GM10266 (cell line): Measurements from ENCODE around the gene RMDN2.

ENCODE experiments used
- DNase-seq: peaks from one replicate; pipeline ENCODE4 v3.0.0; 2012; ENCODE audit errors: extremely low spot score
- TF ChIP-seq, protein P1 (sequence below): IDR thresholded peaks from 2 replicates; pipeline ENCODE4 v1.5.1; 2012; ENCODE audit warnings: mild to moderate bottlenecking, low read depth; ENCODE audit not compliant: control insufficient read depth, insufficient read depth; ENCODE audit errors: missing control alignments

The RMDN2 gene

DNA sequence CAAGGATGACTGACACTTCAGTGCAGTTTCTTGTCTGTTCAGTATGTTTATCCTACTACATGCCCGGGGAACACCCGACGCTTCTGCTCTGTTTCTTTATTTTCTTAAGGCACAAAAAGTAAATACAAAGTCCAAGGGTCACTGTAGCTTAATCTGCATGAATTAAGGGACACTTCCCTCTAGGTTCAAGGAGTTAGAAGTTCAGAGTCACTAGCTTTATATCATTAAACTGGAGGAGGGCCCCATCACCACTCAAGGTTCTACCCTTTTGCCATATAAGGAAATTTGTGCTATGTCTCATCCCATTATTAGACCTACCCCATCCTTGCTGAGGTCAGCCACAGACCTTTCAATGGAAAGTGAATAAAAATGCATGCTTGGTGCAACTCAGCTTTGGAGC lies 27.6 kb upstream of the RMDN2 start:
- TF ChIP-seq, protein P1, sequence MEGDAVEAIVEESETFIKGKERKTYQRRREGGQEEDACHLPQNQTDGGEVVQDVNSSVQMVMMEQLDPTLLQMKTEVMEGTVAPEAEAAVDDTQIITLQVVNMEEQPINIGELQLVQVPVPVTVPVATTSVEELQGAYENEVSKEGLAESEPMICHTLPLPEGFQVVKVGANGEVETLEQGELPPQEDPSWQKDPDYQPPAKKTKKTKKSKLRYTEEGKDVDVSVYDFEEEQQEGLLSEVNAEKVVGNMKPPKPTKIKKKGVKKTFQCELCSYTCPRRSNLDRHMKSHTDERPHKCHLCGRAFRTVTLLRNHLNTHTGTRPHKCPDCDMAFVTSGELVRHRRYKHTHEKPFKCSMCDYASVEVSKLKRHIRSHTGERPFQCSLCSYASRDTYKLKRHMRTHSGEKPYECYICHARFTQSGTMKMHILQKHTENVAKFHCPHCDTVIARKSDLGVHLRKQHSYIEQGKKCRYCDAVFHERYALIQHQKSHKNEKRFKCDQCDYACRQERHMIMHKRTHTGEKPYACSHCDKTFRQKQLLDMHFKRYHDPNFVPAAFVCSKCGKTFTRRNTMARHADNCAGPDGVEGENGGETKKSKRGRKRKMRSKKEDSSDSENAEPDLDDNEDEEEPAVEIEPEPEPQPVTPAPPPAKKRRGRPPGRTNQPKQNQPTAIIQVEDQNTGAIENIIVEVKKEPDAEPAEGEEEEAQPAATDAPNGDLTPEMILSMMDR: no peak

DNA sequence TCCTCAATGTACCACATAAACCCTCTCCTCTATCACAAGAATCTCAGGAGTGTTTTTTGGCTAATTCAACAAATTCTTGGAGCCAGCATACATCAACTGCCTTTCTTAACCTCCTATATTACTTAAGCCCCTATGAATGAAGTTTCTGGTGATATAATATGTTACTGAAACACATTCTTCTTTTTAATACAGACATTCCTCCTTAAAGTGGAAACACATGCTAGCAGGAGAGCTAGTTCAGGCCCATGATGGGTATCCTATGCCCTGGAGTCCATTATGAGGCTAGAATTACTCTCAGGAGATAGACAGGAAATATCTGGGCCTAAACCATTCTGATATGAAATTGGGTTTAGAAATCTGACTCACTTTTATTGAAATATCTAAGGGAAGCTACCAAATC lies 26.6 kb upstream of the RMDN2 start:
- TF ChIP-seq, protein P1: no peak
- DNase-seq: no peak

More for the DNA sequence above, 27.6 kb upstream of the RMDN2 start:
- DNase-seq: no peak

DNA sequence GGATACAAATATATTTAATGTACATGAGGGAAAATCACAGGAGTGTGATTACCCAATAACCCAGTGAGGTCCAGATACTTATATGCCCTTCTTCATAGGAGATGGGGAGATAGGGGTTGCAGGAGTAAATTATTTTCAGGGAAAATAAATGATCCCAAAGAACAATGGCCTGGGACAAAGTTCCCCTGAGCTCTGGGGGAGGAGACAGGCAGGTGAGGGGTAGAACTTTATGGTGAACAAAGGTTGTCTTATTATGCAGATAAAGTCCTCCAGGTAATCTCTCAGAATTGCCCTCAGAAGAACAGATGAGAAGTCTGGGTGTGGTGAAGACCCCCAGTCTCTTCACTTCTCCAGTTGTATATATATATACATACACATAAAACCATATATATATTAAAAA lies 22.1 kb upstream of the RMDN2 start:
- DNase-seq: no peak
- TF ChIP-seq, protein P1: no peak

DNA sequence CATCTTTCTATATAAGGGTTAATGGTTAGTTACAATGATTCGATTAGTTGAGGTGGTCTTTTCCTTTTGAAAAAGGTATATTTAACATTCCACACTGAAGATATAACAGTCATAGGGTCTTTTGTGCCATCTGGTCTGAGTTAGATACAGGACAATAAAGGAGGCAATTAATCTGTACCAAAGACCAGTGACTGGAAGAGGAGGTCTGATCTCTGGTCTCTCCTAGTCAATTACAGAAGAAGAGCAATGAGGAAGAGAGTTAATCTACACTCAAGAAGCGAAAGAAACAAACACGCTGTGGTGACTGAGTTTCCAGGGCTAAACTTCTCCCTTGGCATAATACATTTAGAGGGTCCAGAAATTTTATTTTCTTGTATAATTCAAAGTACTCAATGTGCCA lies 20.7 kb upstream of the RMDN2 start:
- TF ChIP-seq, protein P1: no peak
- DNase-seq: no peak

DNA sequence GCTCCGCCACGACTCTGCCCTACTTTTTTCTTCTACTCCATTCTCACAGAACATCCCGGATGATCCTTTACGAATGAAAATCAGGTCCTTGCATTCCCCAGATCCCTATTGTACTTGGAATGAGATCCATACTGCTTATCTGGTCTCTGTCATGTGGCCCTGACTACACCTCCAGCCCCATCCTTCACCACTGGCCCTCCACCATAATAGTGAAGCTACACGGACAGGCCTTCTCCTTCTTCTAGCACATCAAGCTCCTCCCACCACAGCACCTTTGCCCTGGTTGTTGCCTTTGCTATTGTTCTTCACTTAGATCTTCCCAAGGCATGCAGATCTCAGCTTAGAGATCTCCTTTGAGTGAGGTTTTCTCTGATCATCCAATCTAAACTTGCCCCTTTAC lies 20.1 kb upstream of the RMDN2 start:
- TF ChIP-seq, protein P1: no peak
- DNase-seq: no peak

DNA sequence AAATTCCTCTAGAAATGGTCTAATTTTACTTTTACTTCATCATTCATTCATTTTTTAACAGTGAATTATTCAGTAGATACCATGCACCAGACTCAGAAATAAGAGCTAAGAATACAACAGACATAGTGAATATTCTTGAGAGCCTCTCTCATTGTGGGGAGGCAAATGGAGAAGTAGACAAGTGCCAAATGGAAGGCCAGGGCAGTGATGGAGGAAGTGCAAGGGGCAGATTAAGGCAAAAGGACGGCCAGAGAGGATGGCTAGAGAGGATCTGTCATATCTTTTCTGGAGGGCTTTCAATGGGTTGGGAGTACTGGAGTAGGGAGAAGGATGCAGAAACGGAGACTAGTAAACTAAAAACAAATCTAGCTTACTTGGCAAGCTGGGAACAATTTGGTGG lies 19.0 kb upstream of the RMDN2 start:
- DNase-seq: no peak
- TF ChIP-seq, protein P1: no peak

DNA sequence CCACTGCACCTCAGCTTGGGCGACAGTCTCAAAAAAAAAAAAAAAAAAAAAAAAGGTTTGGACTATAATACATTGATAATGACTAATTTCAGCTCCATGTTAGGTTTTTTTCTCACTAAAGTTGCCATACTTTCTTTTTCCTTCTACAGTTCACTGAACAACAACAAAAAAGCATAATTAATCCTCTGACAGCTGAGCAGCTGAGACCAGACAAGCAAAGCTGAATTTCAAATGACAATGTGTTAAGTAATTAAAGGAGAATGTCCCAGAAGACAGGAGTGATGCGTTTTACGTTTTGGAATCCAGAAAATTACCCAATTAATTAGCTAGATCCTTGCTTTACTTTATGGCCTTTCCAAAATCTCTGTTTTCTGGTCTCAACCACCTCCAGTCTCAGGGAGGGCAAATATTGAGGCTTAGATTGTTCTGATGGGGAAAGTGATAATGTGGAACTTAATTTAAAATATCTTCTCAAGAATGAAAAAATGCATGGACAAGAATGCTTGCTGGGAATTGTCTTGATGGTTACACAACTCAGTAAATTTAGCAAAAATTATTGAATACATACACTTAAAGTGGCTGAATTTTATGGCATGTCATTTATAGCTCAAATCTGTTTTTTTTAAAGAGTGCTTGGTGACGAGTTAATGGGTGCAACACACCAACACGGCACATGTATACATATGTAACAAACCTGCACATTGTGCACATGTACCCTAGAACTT lies 17.4 kb upstream of the RMDN2 start:
- no peak for DNase-seq
- TF ChIP-seq, protein P1: no peak
